ENCODE measurements around the gene SLC44A1.

SLC44A1 gene

GRCh38 chr9:105432247-105432842 is 187.9 kb downstream of the SLC44A1 start:
- no peak overlapping the region for H2AFZ ChIP-seq (ENCODE audit: low read depth, low read length)
- no peaks in the 10 kb centered on the region for H3K36me3 ChIP-seq (ENCODE audit: insufficient read depth, low read length)
- H3K4me1 ChIP-seq (ENCODE audit: insufficient read depth, low read length): no peaks in the 10 kb centered on the region
- H3K4me3 ChIP-seq (ENCODE audit: low read length): no peak overlapping the region
- H3K27me3 ChIP-seq (ENCODE audit: insufficient read depth, low read length): no peaks in the 10 kb centered on the region
- H3K9me3 ChIP-seq (ENCODE audit: low read length): no peaks in the 10 kb centered on the region

GRCh38 chr9:105435453-105435852 is 191.0 kb downstream of the SLC44A1 start:
- H3K27me3 ChIP-seq (ENCODE audit: insufficient read depth, low read length): no peaks in the 10 kb centered on the region
- H2AFZ ChIP-seq (ENCODE audit: low read depth, low read length): no peak overlapping the region
- no peak overlapping the region for H3K4me3 ChIP-seq (ENCODE audit: low read length)
- no peaks in the 10 kb centered on the region for H3K9me3 ChIP-seq (ENCODE audit: low read length)
- no peaks in the 10 kb centered on the region for H3K4me1 ChIP-seq (ENCODE audit: insufficient read depth, low read length)
- H3K36me3 ChIP-seq (ENCODE audit: insufficient read depth, low read length): no peaks in the 10 kb centered on the region

- no peak overlapping the region for H2AFZ ChIP-seq (ENCODE audit: low read depth, low read length)
- H3K4me3 ChIP-seq (ENCODE audit: low read length): no peak overlapping the region
- no peaks in the 10 kb centered on the region for H3K9me3 ChIP-seq (ENCODE audit: low read length)
- H3K36me3 ChIP-seq (ENCODE audit: insufficient read depth, low read length): no peaks in the 10 kb centered on the region
- H3K27me3 ChIP-seq (ENCODE audit: insufficient read depth, low read length): no peaks in the 10 kb centered on the region
- no peaks in the 10 kb centered on the region for H3K4me1 ChIP-seq (ENCODE audit: insufficient read depth, low read length)
Measured at GRCh38 chr9:105436783-105437182, 192.3 kb downstream of the SLC44A1 start.

- Histone ChIP-seq H3K4me1 (ENCODE audit: insufficient read depth, low read length) (no peaks in the 10 kb centered on the region), H3K27me3 (ENCODE audit: insufficient read depth, low read length) (no peaks in the 10 kb centered on the region), H3K36me3 (ENCODE audit: insufficient read depth, low read length) (no peaks in the 10 kb centered on the region), H2AFZ (ENCODE audit: low read depth, low read length) (no peak overlapping the region), H3K9me3 (ENCODE audit: low read length) (no peaks in the 10 kb centered on the region), H3K4me3 (ENCODE audit: low read length) (no peak overlapping the region)
Measured at GRCh38 chr9:105437704-105438103, 193.3 kb downstream of the SLC44A1 start.

- Histone ChIP-seq H3K4me3 (ENCODE audit: low read length) (no peak overlapping the region), H3K27me3 (ENCODE audit: insufficient read depth, low read length) (no peaks in the 10 kb centered on the region), H3K36me3 (ENCODE audit: insufficient read depth, low read length) (no peaks in the 10 kb centered on the region), H3K9me3 (ENCODE audit: low read length) (no peaks in the 10 kb centered on the region), H3K4me1 (ENCODE audit: insufficient read depth, low read length) (no peaks in the 10 kb centered on the region), H2AFZ (ENCODE audit: low read depth, low read length) (no peak overlapping the region)
Measured at GRCh38 chr9:105438141-105438806, 193.8 kb downstream of the SLC44A1 start.

GRCh38 chr9:105439428-105439827 is 195.0 kb downstream of the SLC44A1 start:
- no peak overlapping the region for H3K4me3 ChIP-seq (ENCODE audit: low read length)
- no peaks in the 10 kb centered on the region for H3K27me3 ChIP-seq (ENCODE audit: insufficient read depth, low read length)
- no peaks in the 10 kb centered on the region for H3K36me3 ChIP-seq (ENCODE audit: insufficient read depth, low read length)

GRCh38 chr9:105441616-105442160 is 197.2 kb downstream of the SLC44A1 start:
- no peak overlapping the region for H3K4me3 ChIP-seq (ENCODE audit: low read length)
- no peaks in the 10 kb centered on the region for H3K27me3 ChIP-seq (ENCODE audit: insufficient read depth, low read length)
- no peaks in the 10 kb centered on the region for H3K36me3 ChIP-seq (ENCODE audit: insufficient read depth, low read length)
- H2AFZ ChIP-seq (ENCODE audit: low read depth, low read length): no peak overlapping the region
- no peaks in the 10 kb centered on the region for H3K9me3 ChIP-seq (ENCODE audit: low read length)
- no peaks in the 10 kb centered on the region for H3K4me1 ChIP-seq (ENCODE audit: insufficient read depth, low read length)

More at GRCh38 chr9:105439428-105439827, 195.0 kb downstream of the SLC44A1 start:
- H3K9me3 ChIP-seq (ENCODE audit: low read length): no peaks in the 10 kb centered on the region
- no peaks in the 10 kb centered on the region for H3K4me1 ChIP-seq (ENCODE audit: insufficient read depth, low read length)
- no peak overlapping the region for H2AFZ ChIP-seq (ENCODE audit: low read depth, low read length)

- H2AFZ ChIP-seq (ENCODE audit: low read depth, low read length): no peak overlapping the region
- H3K36me3 ChIP-seq (ENCODE audit: insufficient read depth, low read length): no peaks in the 10 kb centered on the region
- no peaks in the 10 kb centered on the region for H3K4me1 ChIP-seq (ENCODE audit: insufficient read depth, low read length)
- H3K9me3 ChIP-seq (ENCODE audit: low read length): no peaks in the 10 kb centered on the region
- H3K4me3 ChIP-seq (ENCODE audit: low read length): no peak overlapping the region
- no peaks in the 10 kb centered on the region for H3K27me3 ChIP-seq (ENCODE audit: insufficient read depth, low read length)
Measured at GRCh38 chr9:105443121-105443520, 198.7 kb downstream of the SLC44A1 start.

- H3K9me3 ChIP-seq (ENCODE audit: low read length): no peaks in the 10 kb centered on the region
- H2AFZ ChIP-seq (ENCODE audit: low read depth, low read length): no peak overlapping the region
Measured at GRCh38 chr9:105444130-105444529, 199.7 kb downstream of the SLC44A1 start.

GRCh38 chr9:105445203-105445881 is 200.9 kb downstream of the SLC44A1 start:
- no peak overlapping the region for H2AFZ ChIP-seq (ENCODE audit: low read depth, low read length)
- H3K36me3 ChIP-seq (ENCODE audit: insufficient read depth, low read length): no peaks in the 10 kb centered on the region
- H3K4me3 ChIP-seq (ENCODE audit: low read length): no peak overlapping the region
- no peaks in the 10 kb centered on the region for H3K9me3 ChIP-seq (ENCODE audit: low read length)
- H3K4me1 ChIP-seq (ENCODE audit: insufficient read depth, low read length): peaks cover 7% of the 10 kb centered on the region
- H3K27me3 ChIP-seq (ENCODE audit: insufficient read depth, low read length): no peaks in the 10 kb centered on the region

More at GRCh38 chr9:105444130-105444529, 199.7 kb downstream of the SLC44A1 start:
- no peaks in the 10 kb centered on the region for H3K36me3 ChIP-seq (ENCODE audit: insufficient read depth, low read length)
- no peaks in the 10 kb centered on the region for H3K27me3 ChIP-seq (ENCODE audit: insufficient read depth, low read length)
- no peaks in the 10 kb centered on the region for H3K4me1 ChIP-seq (ENCODE audit: insufficient read depth, low read length)
- no peak overlapping the region for H3K4me3 ChIP-seq (ENCODE audit: low read length)

- Histone ChIP-seq H3K27me3 (ENCODE audit: insufficient read depth, low read length) (no peaks in the 10 kb centered on the region), H3K4me1 (ENCODE audit: insufficient read depth, low read length) (peaks cover 7% of the 10 kb centered on the region), H3K9me3 (ENCODE audit: low read length) (no peaks in the 10 kb centered on the region), H3K36me3 (ENCODE audit: insufficient read depth, low read length) (peaks cover 2% of the 10 kb centered on the region), H2AFZ (ENCODE audit: low read depth, low read length) (peak overlapping the region; percentile 67), H3K4me3 (ENCODE audit: low read length) (peak overlapping the region; percentile 79)
Measured at GRCh38 chr9:105447386-105447813, 202.9 kb downstream of the SLC44A1 start.

- H3K4me1 ChIP-seq (ENCODE audit: insufficient read depth, low read length): peaks cover 7% of the 10 kb centered on the region
- H2AFZ ChIP-seq (ENCODE audit: low read depth, low read length): peak within 1 kb of the TSS; percentile 67
- peaks cover 2% of the 10 kb centered on the region for H3K36me3 ChIP-seq (ENCODE audit: insufficient read depth, low read length)
- H3K4me3 ChIP-seq (ENCODE audit: low read length): peak within 1 kb of the TSS; percentile 79
- peaks cover 2% of the 10 kb centered on the region for H3K9me3 ChIP-seq (ENCODE audit: low read length)
- H3K27me3 ChIP-seq (ENCODE audit: insufficient read depth, low read length): no peaks in the 10 kb centered on the region
Measured at GRCh38 chr9:105447814-105448812, 203.7 kb downstream of the SLC44A1 start, which contains the start of gene FSD1L. TSS of gene FSD1L (plus strand) at chr9:105448034. CDS start at chr9:105448221, 187 bp downstream.

Measured in neuron (in vitro differentiated cells).